ENCODE results near the gene OPA1. TPM values are rescaled to one million over a fixed set of nuclear protein-coding genes. Genes with fewer than 3 reads are reported as not detected.

OPA1 gene
- total RNA-seq, 4 donors from 2014 or later = 29.3 to 48.1 (median 44.6) TPM

GRCh38 chr3:193665370-193665989, 72.5 kb downstream of the OPA1 start:
- Histone ChIP-seq H3K4me1 (no peaks in the 10 kb centered on the region), H3K4me3 (no peak overlapping the region), H3K27me3 (no peaks in the 10 kb centered on the region), H3K36me3 (peaks cover 10 to 100% (median 13%) of the 10 kb centered on the region in 3 donors), H3K9me3 (no peaks in the 10 kb centered on the region), H3K27ac (no peak overlapping the region)
- intact Hi-C loops (cut with DNase I) = no loop called here
- WGBS, 2 donors = 94 to 100% methylated on average over 1 of the region's 1 CpG
- peak in 5 of 6 experiments; percentile 6 to 59 (median 46) for TF ChIP-seq CTCF (IDR thresholded peaks at IDR 0.05)
- TF ChIP-seq POLR2A (IDR thresholded peaks at IDR 0.05) = no peak
- no peak for DNase-seq

- no peaks in the 10 kb centered on the region for H3K4me1 ChIP-seq
Measured at GRCh38 chr3:193673845-193674244, 80.8 kb downstream of the OPA1 start.

GRCh38 chr3:193674714-193675113, 81.7 kb downstream of the OPA1 start:
- no peak for DNase-seq
- intact Hi-C loops (cut with DNase I) = loop anchor here (10.0 kb wide), 1 partner anchor 100 kb away; no protein-coding TSS in a partner anchor
- no peaks in the 10 kb centered on the region for H3K9me3 ChIP-seq
- TF ChIP-seq POLR2A (IDR thresholded peaks at IDR 0.05) (no peak), CTCF (IDR thresholded peaks at IDR 0.05) (no peak)
- H3K27me3 ChIP-seq = no peaks in the 10 kb centered on the region
- no peaks in the 10 kb centered on the region for H3K4me1 ChIP-seq
- H3K4me3 ChIP-seq = no peak overlapping the region
- 91 to 98% methylated on average over 9 of the region's 9 CpGs for WGBS, 2 donors
- H3K36me3 ChIP-seq = peaks cover 0 to 50% (median 0%) of the 10 kb centered on the region in 3 donors
- no peak overlapping the region for H3K27ac ChIP-seq

More at GRCh38 chr3:193673845-193674244, 80.8 kb downstream of the OPA1 start:
- TF ChIP-seq CTCF (IDR thresholded peaks at IDR 0.05) (no peak), POLR2A (IDR thresholded peaks at IDR 0.05) (no peak)
- intact Hi-C loops (cut with DNase I) = loop anchor here (10.0 kb wide), 1 partner anchor 101 kb away; no protein-coding TSS in a partner anchor
- 81 to 86% methylated on average over 7 of the region's 7 CpGs for WGBS, 2 donors
- DNase-seq = no peak
- no peak overlapping the region for H3K27ac ChIP-seq
- peaks cover 0 to 59% (median 0%) of the 10 kb centered on the region in 3 donors for H3K36me3 ChIP-seq
- no peak overlapping the region for H3K4me3 ChIP-seq
- H3K27me3 ChIP-seq = no peaks in the 10 kb centered on the region
- no peaks in the 10 kb centered on the region for H3K9me3 ChIP-seq

- no peak for DNase-seq
- Histone ChIP-seq H3K4me1 (no peaks in the 10 kb centered on the region), H3K27me3 (no peaks in the 10 kb centered on the region), H3K9me3 (no peaks in the 10 kb centered on the region), H3K4me3 (no peak overlapping the region), H3K36me3 (peaks cover 0 to 40% (median 0%) of the 10 kb centered on the region in 3 donors), H3K27ac (no peak overlapping the region)
- WGBS, 2 donors = 89 to 91% methylated on average over 5 of the region's 5 CpGs
- intact Hi-C loops (cut with DNase I) = loop anchor here (10.0 kb wide), 1 partner anchor 97 kb away; no protein-coding TSS in a partner anchor
- TF ChIP-seq POLR2A (IDR thresholded peaks at IDR 0.05) = no peak
- TF ChIP-seq CTCF (IDR thresholded peaks at IDR 0.05) = no peak
Measured at GRCh38 chr3:193677734-193678133, 84.7 kb downstream of the OPA1 start.

GRCh38 chr3:193680220-193680619, 87.2 kb downstream of the OPA1 start:
- Histone ChIP-seq H3K4me1 (no peaks in the 10 kb centered on the region), H3K4me3 (no peak overlapping the region), H3K27me3 (no peaks in the 10 kb centered on the region), H3K27ac (no peak overlapping the region), H3K9me3 (no peaks in the 10 kb centered on the region), H3K36me3 (peaks cover 0 to 55% (median 0%) of the 10 kb centered on the region in 3 donors)
- WGBS, 2 donors = 55 to 58% methylated on average over 2 of the region's 2 CpGs
- TF ChIP-seq POLR2A (IDR thresholded peaks at IDR 0.05) (no peak), CTCF (IDR thresholded peaks at IDR 0.05) (no peak)
- intact Hi-C loops (cut with DNase I) = no loop called here
- no peak for DNase-seq

All from esophagus squamous epithelium (tissue), 5 donors.